ENCODE results near the gene PPP1R16B. TPM values are rescaled to one million over a fixed set of nuclear protein-coding genes. Genes with fewer than 3 reads are reported as not detected.

The PPP1R16B gene
- total RNA-seq, 1 donor from 2014 or later, result 6.4 TPM

DNA sequence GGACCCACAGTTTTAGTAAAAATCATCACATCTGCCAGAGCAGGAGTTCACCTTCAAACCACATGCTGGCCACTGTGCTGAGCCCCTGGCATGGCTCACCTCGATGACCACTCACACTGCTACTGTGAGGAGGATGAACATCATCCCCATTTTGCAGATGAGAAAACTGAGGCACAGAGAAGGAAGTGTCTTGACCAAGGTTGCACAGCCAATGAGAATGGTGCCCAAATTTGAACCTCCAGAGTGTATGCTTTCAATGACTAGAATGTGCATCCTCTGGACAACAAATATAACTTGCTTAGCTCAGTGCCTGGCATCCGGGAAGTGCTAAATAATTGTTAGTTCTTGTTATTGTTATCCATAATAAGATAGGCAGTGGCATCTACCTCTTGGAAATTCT lies 83.6 kb downstream of the PPP1R16B start:
- no peak for TF ChIP-seq CTCF (IDR thresholded peaks at IDR 0.05)
- TF ChIP-seq POLR2A (IDR thresholded peaks at IDR 0.05), result no peak
- no peak for TF ChIP-seq POLR2AphosphoS5 (IDR thresholded peaks at IDR 0.05; ENCODE audit: insufficient read depth in 1 of 2, low read depth in 1 of 2)
- Histone ChIP-seq H3K27ac (no peak overlapping the region), H3K27me3 (no peaks in the 10 kb centered on the region), H3K9me3 (no peaks in the 10 kb centered on the region), H3K36me3 (no peaks in the 10 kb centered on the region), H3K4me3 (no peak overlapping the region), H3K4me1 (peaks cover 9% of the 10 kb centered on the region)
- intact Hi-C loops (cut with DNase I), result no loop called here
- no peak for DNase-seq (ENCODE audit: extremely low spot score in 2 of 2)

- intact Hi-C loops (cut with DNase I), result no loop called here
- H3K4me3 ChIP-seq, result no peak overlapping the region
- H3K27ac ChIP-seq, result no peak overlapping the region
- no peaks in the 10 kb centered on the region for H3K9me3 ChIP-seq
- no peak for DNase-seq (ENCODE audit: extremely low spot score in 2 of 2)
- no peaks in the 10 kb centered on the region for H3K36me3 ChIP-seq
- TF ChIP-seq CTCF (IDR thresholded peaks at IDR 0.05) (no peak), POLR2AphosphoS5 (IDR thresholded peaks at IDR 0.05; ENCODE audit: insufficient read depth in 1 of 2, low read depth in 1 of 2) (no peak), POLR2A (IDR thresholded peaks at IDR 0.05) (no peak)
- peaks cover 14% of the 10 kb centered on the region for H3K4me1 ChIP-seq
- H3K27me3 ChIP-seq, result no peaks in the 10 kb centered on the region
These were observed 84.4 kb downstream of the PPP1R16B start for GRCh38 chr20:38889792-38890496.

- no peak overlapping the region for H3K4me3 ChIP-seq
- no peak for TF ChIP-seq POLR2AphosphoS5 (IDR thresholded peaks at IDR 0.05; ENCODE audit: insufficient read depth in 1 of 2, low read depth in 1 of 2)
- no peak for TF ChIP-seq POLR2A (IDR thresholded peaks at IDR 0.05)
- TF ChIP-seq CTCF (IDR thresholded peaks at IDR 0.05), result no peak
- intact Hi-C loops (cut with DNase I), result no loop called here
- DNase-seq (ENCODE audit: extremely low spot score in 2 of 2), result no peak
- H3K27ac ChIP-seq, result no peak overlapping the region
- no peaks in the 10 kb centered on the region for H3K9me3 ChIP-seq
- no peaks in the 10 kb centered on the region for H3K27me3 ChIP-seq
- no peaks in the 10 kb centered on the region for H3K36me3 ChIP-seq
- H3K4me1 ChIP-seq, result peaks cover 14% of the 10 kb centered on the region
These were observed 85.0 kb downstream of the PPP1R16B start for GRCh38 chr20:38890497-38890818.

GRCh38 chr20:38892091-38892981 lies 86.8 kb downstream of the PPP1R16B start:
- Histone ChIP-seq H3K27me3 (no peaks in the 10 kb centered on the region), H3K36me3 (no peaks in the 10 kb centered on the region), H3K9me3 (no peaks in the 10 kb centered on the region), H3K4me1 (peaks cover 14% of the 10 kb centered on the region), H3K4me3 (no peak overlapping the region), H3K27ac (no peak overlapping the region)
- TF ChIP-seq POLR2AphosphoS5 (IDR thresholded peaks at IDR 0.05; ENCODE audit: insufficient read depth in 1 of 2, low read depth in 1 of 2), result no peak
- no peak for TF ChIP-seq CTCF (IDR thresholded peaks at IDR 0.05)
- TF ChIP-seq POLR2A (IDR thresholded peaks at IDR 0.05), result no peak
- no peak for DNase-seq (ENCODE audit: extremely low spot score in 2 of 2)
- intact Hi-C loops (cut with DNase I), result no loop called here

Data from vagina (tissue), 2 donors.